OCI-LY7 (cell line): ENCODE results near the gene HINT3. TPM values are rescaled to one million over a fixed set of nuclear protein-coding genes. Genes with fewer than 3 reads are reported as not detected.

Source experiments
- BruUV-seq: library from RNA; stranded (reverse); fragments of 400-500 nt; replicated peaks from 2 replicates; lab custom pipeline; 2021; lab: Mats Ljungman, UMichigan
- CTCF ChIA-PET: fragments of 300-600 bp; sonication (Branson Sonifier 250); formaldehyde crosslinking; loops from one replicate; lab custom pipeline; 2022; ENCODE audit warnings: antibody characterized with exemption; ENCODE audit not compliant: unreplicated experiment; lab: Charles Lee
- POLR2A ChIA-PET: fragments of 300-600 bp; sonication (Branson Sonifier 250); formaldehyde crosslinking; loops from one replicate; lab custom pipeline; 2022; ENCODE audit warnings: antibody characterized with exemption; lab: Charles Lee
- DNase-seq: peaks from one replicate; pipeline ENCODE4 v3.0.0-alpha.2; 2015; ENCODE audit warnings: low spot score
- H2AFZ ChIP-seq: fragments of 200-600 bp; sonication (generic), shearing (Covaris generic); 2 replicates; pipeline ENCODE4 v1.6.1; 2014; ENCODE audit warnings: mild to moderate bottlenecking, antibody characterized with exemption, low read length, moderate library complexity
- H3K27ac ChIP-seq: fragments of 200-600 bp; sonication (generic); 2 replicates; pipeline ENCODE4 v1.5.1; 2014; ENCODE audit warnings: mixed run types, low read depth, mild to moderate bottlenecking, moderate library complexity, low read length, inconsistent platforms; ENCODE audit not compliant: poor library complexity, severe bottlenecking
- H3K36me3 ChIP-seq: fragments of 200-600 bp; sonication (generic); 2 replicates; pipeline ENCODE4 v1.6.1; 2014; ENCODE audit warnings: mild to moderate bottlenecking, antibody characterized with exemption, low read length, moderate library complexity, mixed read lengths; ENCODE audit not compliant: insufficient read depth
- H3K4me1 ChIP-seq: fragments of 200-600 bp; sonication (generic); 2 replicates; pipeline ENCODE4 v1.5.1; 2014; ENCODE audit warnings: mild to moderate bottlenecking, low read length; ENCODE audit not compliant: insufficient read depth, poor library complexity, severe bottlenecking
- H3K4me2 ChIP-seq: fragments of 200-600 bp; sonication (generic); 2 replicates; pipeline ENCODE4 v1.6.1; 2014; ENCODE audit warnings: mild to moderate bottlenecking, low read length
- H3K4me3 ChIP-seq: fragments of 200-600 bp; sonication (generic); 2 replicates; pipeline ENCODE4 v1.5.1; 2014; ENCODE audit warnings: mild to moderate bottlenecking, low read depth, low read length; ENCODE audit not compliant: poor library complexity, severe bottlenecking
- H3K79me2 ChIP-seq: fragments of 200-600 bp; sonication (generic); 2 replicates; pipeline ENCODE4 v1.6.1; 2016; ENCODE audit warnings: low read depth, mild to moderate bottlenecking, low read length, moderate library complexity, mixed read lengths; ENCODE audit not compliant: insufficient read depth
- H3K9me2 ChIP-seq: fragments of 200-600 bp; sonication (generic); 2 replicates; pipeline ENCODE4 v1.6.1; 2016; ENCODE audit warnings: mild to moderate bottlenecking, low read length, mixed read lengths; ENCODE audit not compliant: insufficient read depth
- H3K9me3 ChIP-seq: fragments of 200-600 bp; sonication (generic); 2 replicates; pipeline ENCODE4 v1.6.1; 2014; ENCODE audit warnings: mild to moderate bottlenecking, mixed run types, low read length, mixed read lengths
- H4K20me1 ChIP-seq: fragments of 200-600 bp; sonication (generic); 2 replicates; pipeline ENCODE4 v1.6.1; 2014; ENCODE audit warnings: mild to moderate bottlenecking, antibody characterized with exemption, low read length, moderate library complexity, mixed read lengths; ENCODE audit not compliant: insufficient read depth
- CTCF ChIP-seq: fragments of 200-600 bp; sonication (generic); conservative IDR thresholded peaks from 2 replicates; pipeline ENCODE4 v1.5.1; 2014; ENCODE audit warnings: mild to moderate bottlenecking, antibody characterized with exemption, low read length, moderate library complexity, mixed read lengths
- EZH2phosphoT487 ChIP-seq: fragments of 200-600 bp; sonication (generic); IDR thresholded peaks from 2 replicates; pipeline ENCODE4 v1.6.1; 2018; ENCODE audit warnings: low read depth, borderline replicate concordance, mild to moderate bottlenecking, mixed run types, antibody characterized with exemption, low read length, moderate library complexity, mixed read lengths
- intact Hi-C: fragments of 100-400 bp; cut with micrococcal nuclease; formaldehyde crosslinking; loops from one replicate; pipeline ENCODE4 v1.10.0; 2022; ENCODE audit not compliant: unreplicated experiment
- total RNA-seq, 2 experiments: library from RNA; depleted of rRNA in 1 of 2; stranded (reverse); fragments of >200 nt in 1 of 2; shearing (Covaris generic) in 1 of 2; gene quantifications; 2 replicates each; pipeline ENCODE4 v1.2.3, GENCODE V29; 2014 to 2022

Gene HINT3
- total RNA-seq, 2 experiments from 2014 or later = 10.4 to 10.6 TPM

GRCh38 chr6:125942672-125943527 is 13.7 kb upstream of the HINT3 start:
- no peak overlapping the region for H2AFZ ChIP-seq
- intact Hi-C loops = no loop called here
- no peak overlapping the region for H3K4me2 ChIP-seq
- H3K4me3 ChIP-seq = no peak overlapping the region
- ChIA-PET CTCF (interaction anchor here (1.9 kb wide), 1 partner anchor 13 kb away, joined by 4 read pairs; the partner anchor contains the start of gene HINT3), POLR2A (interaction anchor here (1.2 to 1.5 kb wide), 2 partner anchors 8 to 29 kb away, joined by 3 to 4 read pairs; no protein-coding TSS in a partner anchor)
- H3K36me3 ChIP-seq = no peaks in the 10 kb centered on the region
- DNase-seq = no peak
- no peak overlapping the region for H3K27ac ChIP-seq
- no TSS peak for BruUV-seq
- TF ChIP-seq EZH2phosphoT487 = no peak
- no peak for TF ChIP-seq CTCF
- no peaks in the 10 kb centered on the region for H3K9me2 ChIP-seq
- H3K4me1 ChIP-seq = peaks cover 5% of the 10 kb centered on the region
- no peaks in the 10 kb centered on the region for H3K79me2 ChIP-seq
- H3K9me3 ChIP-seq = no peaks in the 10 kb centered on the region
- no peaks in the 10 kb centered on the region for H4K20me1 ChIP-seq

DNA sequence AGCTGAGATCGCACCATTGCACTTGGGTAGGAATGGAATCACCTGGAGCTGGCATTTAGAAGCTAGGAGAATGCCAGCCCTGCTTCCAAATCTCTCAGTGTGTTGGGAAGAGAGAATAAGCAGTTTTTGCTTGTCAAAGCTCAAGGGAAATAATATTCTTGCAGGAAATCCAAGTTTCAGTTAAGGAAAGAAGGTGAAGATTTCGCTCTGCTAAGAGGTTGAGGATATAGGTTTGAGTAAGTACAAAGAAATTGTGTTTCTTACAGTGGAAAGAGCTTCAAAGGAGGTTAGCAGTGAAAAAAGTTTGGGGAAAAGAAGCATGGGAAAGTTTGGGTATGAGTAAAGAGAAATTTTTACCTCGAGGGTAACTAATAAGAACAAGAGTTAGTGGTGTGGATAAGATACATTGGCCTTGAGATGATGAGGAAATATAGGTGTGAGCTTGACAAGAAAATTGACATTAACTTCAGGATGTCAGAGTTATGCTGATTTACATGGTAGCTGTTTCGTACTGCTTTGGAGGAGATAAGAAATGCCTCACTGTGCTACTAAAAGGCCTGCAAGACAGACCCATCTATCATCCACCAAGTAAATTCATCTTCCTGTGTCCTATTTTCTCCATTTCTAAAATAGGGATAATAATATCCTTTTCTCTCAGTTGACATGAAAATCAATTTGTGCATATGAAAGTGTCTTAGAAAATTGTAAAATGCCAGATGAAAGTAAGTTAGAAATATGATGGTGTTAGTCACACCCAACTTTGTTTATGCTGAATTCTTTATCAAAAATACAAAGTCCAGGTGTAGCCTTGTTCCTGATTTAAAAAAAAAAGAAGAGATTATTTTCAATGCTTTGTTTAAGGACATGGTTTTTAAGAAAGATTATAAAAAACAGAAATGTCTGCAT is 12.8 kb upstream of the HINT3 start:
- Histone ChIP-seq H3K27ac (no peak overlapping the region), H3K4me3 (no peak overlapping the region), H3K9me3 (no peaks in the 10 kb centered on the region), H4K20me1 (no peaks in the 10 kb centered on the region), H2AFZ (peak overlapping the region; percentile 71), H3K4me1 (peaks cover 5% of the 10 kb centered on the region), H3K4me2 (no peak overlapping the region), H3K9me2 (no peaks in the 10 kb centered on the region), H3K79me2 (no peaks in the 10 kb centered on the region), H3K36me3 (no peaks in the 10 kb centered on the region)
- POLR2A ChIA-PET = interaction anchor here (1.5 kb wide), 1 partner anchor 9 kb away, joined by 4 read pairs; no protein-coding TSS in a partner anchor
- no peak for DNase-seq
- TF ChIP-seq CTCF (no peak), EZH2phosphoT487 (no peak)
- CTCF ChIA-PET = interaction anchor here (1.9 kb wide), 1 partner anchor 12 kb away, joined by 4 read pairs; the partner anchor contains the start of gene HINT3
- intact Hi-C loops = no loop called here
- BruUV-seq = no TSS peak
